ENCODE results near the gene ANAPC16.

DNA sequence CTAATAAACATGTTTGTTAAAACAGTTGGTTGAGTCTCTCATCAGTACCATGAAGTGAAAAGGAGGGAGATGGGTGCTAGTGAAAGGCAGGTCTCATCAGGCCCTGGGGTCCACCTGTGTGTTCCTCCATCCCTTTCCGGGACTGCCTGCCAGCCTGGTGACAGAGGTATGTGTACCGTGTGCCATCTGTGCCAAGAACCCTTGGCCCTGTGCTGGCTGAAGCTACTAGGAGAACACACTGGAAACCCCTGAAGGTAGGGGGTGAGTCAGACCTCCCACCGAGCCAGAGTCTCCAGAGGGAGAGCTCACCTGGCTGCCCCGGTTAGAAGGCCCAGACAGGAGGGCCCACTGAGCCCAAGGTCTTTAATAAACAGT is 60.2 kb downstream of the ANAPC16 start:
- TF ChIP-seq POLR2AphosphoS5 (IDR thresholded peaks at IDR 0.05; ENCODE audit: low read depth, low read length) = no peak
- no peak for TF ChIP-seq CTCF (IDR thresholded peaks at IDR 0.05 in 2 of 3, conservative IDR thresholded peaks at IDR 0.05 in 1 of 3; ENCODE audit: borderline replicate concordance in 1 of 3, insufficient read depth in 1 of 3, low read depth in 2 of 3, low read length in 2 of 3)
